ENCODE data around the gene DUOXA2.
A peak's percentile ranks its signal among the peaks of the same experiment; 100 is the strongest.

The DUOXA2 gene

DNA sequence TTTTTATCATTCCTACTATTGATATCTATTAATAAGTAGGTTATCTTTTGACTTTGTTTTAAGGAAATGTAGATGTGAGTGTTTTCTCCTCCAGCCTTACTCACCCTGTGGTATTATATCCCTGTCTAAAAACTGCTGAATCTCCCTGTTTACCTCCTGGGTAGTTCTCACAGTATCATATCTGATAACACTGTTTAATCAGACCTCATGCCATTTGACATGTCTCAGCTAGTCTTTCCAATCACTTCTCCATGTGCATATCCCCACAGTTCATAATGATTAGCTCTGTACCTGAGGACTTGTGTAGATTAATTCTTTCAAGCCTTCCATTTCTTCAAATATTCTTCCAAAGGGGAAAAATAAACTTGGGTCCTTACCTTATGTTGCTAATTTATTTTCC, 30.9 kb upstream of the DUOXA2 start:
- Histone ChIP-seq H3K36me3 (ENCODE audit: insufficient read depth, low read length) (no peaks in the 10 kb centered on the region), H3K4me1 (ENCODE audit: control insufficient read depth, insufficient read depth, low read length, unreplicated experiment) (no peaks in the 10 kb centered on the region), H3K27me3 (ENCODE audit: insufficient read depth, low read length) (peaks cover 44% of the 10 kb centered on the region), H3K4me3 (ENCODE audit: low read depth, low read length) (no peak overlapping the region), H3K27ac (ENCODE audit: low read depth, low read length) (no peak overlapping the region), H2AFZ (ENCODE audit: low read length, unreplicated experiment) (no peak overlapping the region), H3K79me2 (ENCODE audit: control insufficient read depth, insufficient read depth, low read length, unreplicated experiment) (no peaks in the 10 kb centered on the region)

DNA sequence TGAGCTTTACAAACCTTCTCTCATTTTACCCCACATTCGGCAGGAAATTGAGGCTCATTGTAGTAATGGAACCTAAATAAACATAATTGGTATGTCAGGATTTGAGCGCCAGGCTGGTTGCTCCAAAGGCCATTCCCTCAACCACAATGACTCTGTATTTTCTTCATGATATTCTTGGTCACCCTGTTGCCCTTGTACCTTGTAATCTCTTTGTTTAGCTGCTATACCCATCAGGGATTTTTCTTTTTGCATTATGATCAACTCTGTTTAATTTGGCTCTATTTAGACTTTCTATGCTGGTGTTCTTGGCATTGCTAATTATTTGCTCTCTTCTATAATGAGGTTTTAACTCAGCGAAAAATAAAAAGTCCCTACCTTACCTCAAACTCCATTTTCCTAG, 30.0 kb upstream of the DUOXA2 start:
- peaks cover 49% of the 10 kb centered on the region for H3K27me3 ChIP-seq (ENCODE audit: insufficient read depth, low read length)
- no peak overlapping the region for H3K4me3 ChIP-seq (ENCODE audit: low read depth, low read length)
- no peak overlapping the region for H3K27ac ChIP-seq (ENCODE audit: low read depth, low read length)
- H3K79me2 ChIP-seq (ENCODE audit: control insufficient read depth, insufficient read depth, low read length, unreplicated experiment), result no peaks in the 10 kb centered on the region
- H3K36me3 ChIP-seq (ENCODE audit: insufficient read depth, low read length), result no peaks in the 10 kb centered on the region
- no peaks in the 10 kb centered on the region for H3K4me1 ChIP-seq (ENCODE audit: control insufficient read depth, insufficient read depth, low read length, unreplicated experiment)
- no peak overlapping the region for H2AFZ ChIP-seq (ENCODE audit: low read length, unreplicated experiment)

DNA sequence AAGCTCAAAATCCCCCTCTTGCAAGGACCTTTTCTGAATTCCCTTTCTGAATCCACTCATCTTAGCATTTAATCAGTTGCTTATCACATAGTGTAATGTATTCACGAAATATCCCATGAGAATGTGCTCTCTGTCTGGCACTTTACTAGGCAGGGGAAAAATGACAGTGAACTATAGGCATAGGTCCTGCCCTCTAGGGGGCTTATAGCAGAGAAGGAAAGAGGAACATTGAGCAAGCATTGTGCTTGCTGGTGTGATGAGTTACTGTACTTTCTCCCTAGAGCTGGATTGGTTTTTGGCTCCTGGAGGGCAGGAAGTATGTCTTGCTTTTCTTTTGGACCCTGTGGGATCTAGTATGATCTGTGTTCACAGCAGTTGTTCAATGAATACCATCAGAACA, 26.6 kb upstream of the DUOXA2 start:
- H3K27ac ChIP-seq (ENCODE audit: low read depth, low read length), result no peak overlapping the region
- H3K4me1 ChIP-seq (ENCODE audit: control insufficient read depth, insufficient read depth, low read length, unreplicated experiment), result peaks cover 9% of the 10 kb centered on the region
- H3K27me3 ChIP-seq (ENCODE audit: insufficient read depth, low read length), result peaks cover 78% of the 10 kb centered on the region
- no peaks in the 10 kb centered on the region for H3K79me2 ChIP-seq (ENCODE audit: control insufficient read depth, insufficient read depth, low read length, unreplicated experiment)
- H3K4me3 ChIP-seq (ENCODE audit: low read depth, low read length), result no peak overlapping the region
- no peaks in the 10 kb centered on the region for H3K36me3 ChIP-seq (ENCODE audit: insufficient read depth, low read length)
- no peak overlapping the region for H2AFZ ChIP-seq (ENCODE audit: low read length, unreplicated experiment)

DNA sequence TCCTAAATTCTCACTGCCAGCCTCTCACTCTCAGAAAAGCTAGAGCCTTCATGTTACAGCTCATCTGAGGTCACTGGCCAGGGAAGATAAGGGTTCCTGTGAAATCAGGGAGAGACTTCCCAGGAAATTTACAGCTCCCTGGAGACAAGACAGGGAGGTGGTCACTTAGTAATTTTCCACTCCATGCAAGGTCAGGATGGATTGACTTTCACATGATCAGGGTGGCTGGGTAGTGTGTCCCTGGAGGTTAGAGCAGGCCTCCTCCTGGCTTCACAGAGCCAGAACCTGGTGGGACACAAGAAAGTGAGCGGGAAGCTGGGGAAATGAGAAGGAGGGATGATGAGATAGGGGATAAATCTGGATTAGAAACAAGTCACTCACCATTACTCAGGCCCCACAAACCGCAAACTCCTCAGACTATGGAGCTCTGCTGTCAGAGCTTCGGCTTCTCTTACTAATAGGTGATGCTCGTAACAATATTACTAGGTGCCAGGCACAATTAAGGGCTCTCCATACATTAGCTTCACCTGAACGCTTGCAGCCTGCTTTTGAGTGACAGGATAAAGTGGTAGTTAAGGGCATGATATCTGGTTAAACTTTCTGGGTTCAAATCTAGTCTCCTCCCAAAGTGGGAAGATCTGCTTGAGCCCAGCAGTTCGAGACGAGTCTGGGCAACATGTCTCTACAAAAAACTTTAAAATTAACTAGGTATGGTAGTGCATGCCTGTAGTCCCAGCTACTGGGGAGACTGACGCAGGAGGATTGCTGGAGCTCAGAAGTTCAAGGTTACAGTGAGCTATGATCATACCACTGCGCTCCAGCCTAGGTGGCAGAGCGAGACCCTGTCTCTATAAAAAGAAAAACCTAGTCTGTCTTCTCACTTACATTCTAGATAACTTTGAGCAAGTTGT, 25.1 kb upstream of the DUOXA2 start:
- no peaks in the 10 kb centered on the region for H3K36me3 ChIP-seq (ENCODE audit: insufficient read depth, low read length)

DNA sequence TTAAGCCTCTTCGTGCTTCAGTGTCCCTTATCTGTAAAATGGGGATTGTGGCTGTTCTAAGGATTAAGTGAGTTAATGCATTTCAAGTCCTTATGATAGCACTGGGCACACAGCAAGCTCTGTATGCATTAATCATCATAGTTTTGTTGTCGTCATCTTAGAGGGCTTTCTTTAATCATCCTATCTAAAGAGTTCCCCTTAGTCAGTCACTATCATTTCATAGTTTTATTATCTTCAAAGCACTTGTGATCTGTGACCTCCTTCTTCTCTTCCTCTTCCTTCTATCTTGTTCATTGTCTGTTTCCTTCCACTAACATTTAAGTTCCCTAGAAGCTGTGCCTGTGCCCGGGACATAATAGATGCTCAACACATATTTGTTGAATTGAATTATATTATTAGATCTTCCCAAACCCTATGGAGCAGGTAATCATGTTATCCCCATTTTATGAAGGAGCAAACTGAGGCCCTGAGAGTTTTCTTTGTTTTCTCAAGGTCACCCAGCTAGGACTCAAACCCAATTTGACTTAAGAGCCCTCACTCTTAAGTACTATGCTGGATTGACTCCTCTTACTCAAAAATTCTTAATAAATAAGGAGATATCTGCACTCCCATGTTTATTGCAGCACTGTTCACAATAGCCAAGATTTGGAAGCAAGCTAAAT, 24.3 kb upstream of the DUOXA2 start:
- no peak overlapping the region for H3K4me3 ChIP-seq (ENCODE audit: low read depth, low read length)
- no peaks in the 10 kb centered on the region for H3K79me2 ChIP-seq (ENCODE audit: control insufficient read depth, insufficient read depth, low read length, unreplicated experiment)
- H2AFZ ChIP-seq (ENCODE audit: low read length, unreplicated experiment), result no peak overlapping the region
- H3K4me1 ChIP-seq (ENCODE audit: control insufficient read depth, insufficient read depth, low read length, unreplicated experiment), result peaks cover 9% of the 10 kb centered on the region
- no peak overlapping the region for H3K27ac ChIP-seq (ENCODE audit: low read depth, low read length)
- H3K27me3 ChIP-seq (ENCODE audit: insufficient read depth, low read length), result peaks cover 74% of the 10 kb centered on the region
- H3K36me3 ChIP-seq (ENCODE audit: insufficient read depth, low read length), result no peaks in the 10 kb centered on the region

More for the DNA sequence above, 25.1 kb upstream of the DUOXA2 start:
- Histone ChIP-seq H3K27me3 (ENCODE audit: insufficient read depth, low read length) (peaks cover 82% of the 10 kb centered on the region), H3K27ac (ENCODE audit: low read depth, low read length) (no peak overlapping the region), H3K4me3 (ENCODE audit: low read depth, low read length) (no peak overlapping the region), H3K4me1 (ENCODE audit: control insufficient read depth, insufficient read depth, low read length, unreplicated experiment) (peaks cover 9% of the 10 kb centered on the region), H2AFZ (ENCODE audit: low read length, unreplicated experiment) (no peak overlapping the region), H3K79me2 (ENCODE audit: control insufficient read depth, insufficient read depth, low read length, unreplicated experiment) (no peaks in the 10 kb centered on the region)

DNA sequence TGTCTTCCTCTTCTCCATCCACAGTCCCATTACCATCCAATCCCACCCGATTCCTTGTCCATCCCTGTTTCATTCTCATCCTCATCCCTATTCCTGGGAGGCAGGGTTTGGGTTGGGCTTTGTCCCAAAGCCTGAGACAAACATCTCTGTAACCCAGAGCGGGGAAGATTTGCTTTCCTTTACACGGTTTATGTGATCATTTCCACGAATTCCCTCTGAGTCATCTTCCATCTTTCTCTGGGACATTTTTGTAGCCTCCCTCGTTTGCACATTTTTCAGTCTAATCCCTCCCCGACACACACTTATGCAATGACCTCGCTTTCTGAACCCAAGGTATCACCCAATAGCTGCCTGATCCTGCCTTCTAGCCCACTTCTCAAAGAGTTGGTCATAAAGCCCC, 23.0 kb upstream of the DUOXA2 start:
- Histone ChIP-seq H3K36me3 (ENCODE audit: insufficient read depth, low read length) (no peaks in the 10 kb centered on the region), H3K4me3 (ENCODE audit: low read depth, low read length) (no peak overlapping the region), H3K4me1 (ENCODE audit: control insufficient read depth, insufficient read depth, low read length, unreplicated experiment) (peaks cover 9% of the 10 kb centered on the region), H3K27ac (ENCODE audit: low read depth, low read length) (no peak overlapping the region; the same call in 1 of the 2 replicates), H2AFZ (ENCODE audit: low read length, unreplicated experiment) (peak overlapping the region; percentile 7), H3K27me3 (ENCODE audit: insufficient read depth, low read length) (peaks cover 66% of the 10 kb centered on the region), H3K79me2 (ENCODE audit: control insufficient read depth, insufficient read depth, low read length, unreplicated experiment) (no peaks in the 10 kb centered on the region)

DNA sequence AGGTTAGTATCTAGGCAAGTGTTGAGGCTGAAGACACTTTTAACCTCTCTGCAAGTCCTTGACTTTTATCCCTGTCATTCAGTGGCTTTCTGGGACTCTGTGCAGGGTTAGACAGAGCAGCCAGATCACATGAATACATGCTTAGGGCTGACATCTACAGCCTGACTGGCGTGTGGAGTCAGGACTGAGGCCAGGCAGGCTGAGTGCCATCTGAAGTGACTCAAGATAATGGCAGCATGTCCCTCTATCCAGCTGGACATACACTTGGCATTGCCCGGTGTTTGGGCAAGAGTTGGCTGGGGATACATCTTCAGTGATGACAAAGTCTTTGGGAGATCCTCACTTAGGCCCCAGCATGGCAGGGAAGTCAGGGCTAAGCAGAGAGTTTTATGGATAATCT, 22.6 kb upstream of the DUOXA2 start:
- Histone ChIP-seq H3K36me3 (ENCODE audit: insufficient read depth, low read length) (no peaks in the 10 kb centered on the region), H3K4me1 (ENCODE audit: control insufficient read depth, insufficient read depth, low read length, unreplicated experiment) (peaks cover 9% of the 10 kb centered on the region), H3K4me3 (ENCODE audit: low read depth, low read length) (no peak overlapping the region), H3K27ac (ENCODE audit: low read depth, low read length) (no peak overlapping the region; the same call in 1 of the 2 replicates), H2AFZ (ENCODE audit: low read length, unreplicated experiment) (peak overlapping the region; percentile 7), H3K27me3 (ENCODE audit: insufficient read depth, low read length) (peaks cover 63% of the 10 kb centered on the region), H3K79me2 (ENCODE audit: control insufficient read depth, insufficient read depth, low read length, unreplicated experiment) (no peaks in the 10 kb centered on the region)

DNA sequence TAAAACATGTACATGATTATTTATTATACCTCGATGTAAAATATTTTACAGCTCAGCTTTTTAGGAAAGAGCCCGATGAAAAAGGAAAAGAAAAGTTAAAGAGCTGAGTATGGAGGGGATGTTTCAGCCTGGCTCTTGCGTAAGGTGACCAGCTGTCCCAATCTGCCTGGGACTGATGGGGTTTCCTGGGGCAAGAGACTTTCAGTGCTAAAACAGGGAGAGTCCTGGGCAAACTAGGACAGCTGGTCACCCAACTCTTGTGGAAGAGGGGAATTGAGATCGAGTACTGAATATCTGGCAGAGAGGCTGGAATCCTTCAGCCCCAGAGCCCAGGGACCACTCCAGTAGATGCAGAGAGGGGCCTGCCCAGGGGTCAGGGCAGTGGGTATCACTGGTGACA, 21.1 kb upstream of the DUOXA2 start:
- H3K27ac ChIP-seq (ENCODE audit: low read depth, low read length), result no peak overlapping the region
- no peaks in the 10 kb centered on the region for H3K79me2 ChIP-seq (ENCODE audit: control insufficient read depth, insufficient read depth, low read length, unreplicated experiment)
- H3K27me3 ChIP-seq (ENCODE audit: insufficient read depth, low read length), result peaks cover 52% of the 10 kb centered on the region
- peaks cover 9% of the 10 kb centered on the region for H3K4me1 ChIP-seq (ENCODE audit: control insufficient read depth, insufficient read depth, low read length, unreplicated experiment)
- H3K36me3 ChIP-seq (ENCODE audit: insufficient read depth, low read length), result no peaks in the 10 kb centered on the region
- H2AFZ ChIP-seq (ENCODE audit: low read length, unreplicated experiment), result no peak overlapping the region
- H3K4me3 ChIP-seq (ENCODE audit: low read depth, low read length), result no peak overlapping the region

DNA sequence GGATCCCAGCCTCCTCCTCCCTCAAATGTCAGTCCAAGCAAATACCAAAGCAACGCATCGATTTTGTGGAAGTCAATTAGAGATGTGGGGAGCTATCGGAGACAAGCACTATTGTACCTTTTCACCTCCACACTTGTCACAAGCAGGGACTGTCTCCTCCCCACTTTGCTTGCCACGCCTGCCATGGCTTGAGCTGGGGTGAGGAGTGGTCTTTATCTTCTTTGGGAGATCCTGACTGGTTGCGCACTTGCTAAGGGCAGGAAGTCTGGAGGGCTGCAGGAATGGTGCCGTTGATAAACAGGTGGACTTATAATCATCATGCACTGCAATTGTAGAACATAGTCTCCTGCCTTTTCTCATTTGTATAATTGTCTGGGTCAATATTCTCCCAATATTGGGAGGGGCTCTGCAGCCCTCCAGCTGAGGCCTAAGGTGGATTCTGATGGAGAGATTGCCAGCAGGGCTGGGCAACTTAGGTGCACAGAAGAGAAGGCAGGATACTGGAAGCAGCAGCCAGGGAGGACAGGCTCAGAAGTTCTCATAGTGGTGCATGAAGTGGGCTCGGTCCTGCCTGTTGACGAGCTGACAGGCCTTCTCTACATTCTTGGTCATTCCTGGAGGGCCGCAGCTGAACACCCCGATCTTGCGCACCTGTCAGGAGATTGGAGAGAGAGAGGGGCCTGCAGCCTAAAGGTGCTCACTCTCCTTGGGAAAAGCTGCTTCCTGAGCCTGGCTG, 20.3 kb upstream of the DUOXA2 start:
- Histone ChIP-seq H3K79me2 (ENCODE audit: control insufficient read depth, insufficient read depth, low read length, unreplicated experiment) (no peaks in the 10 kb centered on the region), H3K4me3 (ENCODE audit: low read depth, low read length) (no peak overlapping the region), H3K36me3 (ENCODE audit: insufficient read depth, low read length) (no peaks in the 10 kb centered on the region), H3K27ac (ENCODE audit: low read depth, low read length) (no peak overlapping the region), H3K27me3 (ENCODE audit: insufficient read depth, low read length) (peaks cover 54% of the 10 kb centered on the region), H3K4me1 (ENCODE audit: control insufficient read depth, insufficient read depth, low read length, unreplicated experiment) (peaks cover 9% of the 10 kb centered on the region), H2AFZ (ENCODE audit: low read length, unreplicated experiment) (no peak overlapping the region)

DNA sequence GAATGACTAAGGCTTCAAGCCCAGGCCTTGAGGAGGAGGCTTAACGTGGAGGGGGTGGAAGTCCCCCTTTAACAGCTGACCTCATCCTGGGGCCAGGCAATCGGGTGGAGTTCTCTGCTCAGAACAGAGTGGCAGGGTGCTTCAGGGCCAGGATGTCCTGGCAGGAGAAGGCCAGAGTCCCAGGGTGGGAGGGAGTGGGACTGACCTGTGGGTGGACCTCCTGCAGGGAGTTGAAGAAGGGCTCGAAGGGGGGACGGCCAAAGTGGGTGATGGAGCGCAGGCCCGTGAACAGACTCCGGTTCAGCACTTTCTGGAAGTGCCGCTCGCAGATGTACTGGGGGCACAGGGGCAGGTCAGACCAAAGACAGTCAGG, 19.8 kb upstream of the DUOXA2 start:
- Histone ChIP-seq H3K27me3 (ENCODE audit: insufficient read depth, low read length) (peaks cover 50% of the 10 kb centered on the region), H2AFZ (ENCODE audit: low read length, unreplicated experiment) (no peak overlapping the region), H3K79me2 (ENCODE audit: control insufficient read depth, insufficient read depth, low read length, unreplicated experiment) (no peaks in the 10 kb centered on the region), H3K27ac (ENCODE audit: low read depth, low read length) (no peak overlapping the region), H3K4me1 (ENCODE audit: control insufficient read depth, insufficient read depth, low read length, unreplicated experiment) (peaks cover 9% of the 10 kb centered on the region), H3K36me3 (ENCODE audit: insufficient read depth, low read length) (no peaks in the 10 kb centered on the region), H3K4me3 (ENCODE audit: low read depth, low read length) (no peak overlapping the region)
